Measurements from ENCODE around the gene UBA6.

The UBA6 gene

GRCh38 chr4:67700738-67701516, at the start of gene UBA6:
Gene UBA6, minus strand, starts transcription at chr4:67701155. Its CDS starts 36 bp downstream, at chr4:67701119.
- peak within 1 kb of the TSS; percentile 78 for H3K27ac ChIP-seq
- TF ChIP-seq CTCF (conservative IDR thresholded peaks at IDR 0.05), result peak; percentile 61
- TF ChIP-seq ZFX (IDR thresholded peaks at IDR 0.05), result peak; percentile 44

GRCh38 chr4:67750691-67751090, 49.7 kb upstream of the UBA6 start:
- no peak for TF ChIP-seq CTCF (conservative IDR thresholded peaks at IDR 0.05)
- no peak for TF ChIP-seq ZFX (IDR thresholded peaks at IDR 0.05)
- no peak overlapping the region for H3K27ac ChIP-seq

- TF ChIP-seq ZFX (IDR thresholded peaks at IDR 0.05), result no peak
- TF ChIP-seq CTCF (conservative IDR thresholded peaks at IDR 0.05), result no peak
- no peak overlapping the region for H3K27ac ChIP-seq
Observed at GRCh38 chr4:67749286-67749685, 48.3 kb upstream of the UBA6 start.

GRCh38 chr4:67746797-67747495, 46.0 kb upstream of the UBA6 start:
- no peak overlapping the region for H3K27ac ChIP-seq
- TF ChIP-seq ZFX (IDR thresholded peaks at IDR 0.05) (no peak), CTCF (conservative IDR thresholded peaks at IDR 0.05) (peak; percentile 74)

- H3K27ac ChIP-seq, result no peak overlapping the region
- TF ChIP-seq ZFX (IDR thresholded peaks at IDR 0.05) (no peak), CTCF (conservative IDR thresholded peaks at IDR 0.05) (no peak)
Observed at GRCh38 chr4:67744561-67745283, 43.8 kb upstream of the UBA6 start.

GRCh38 chr4:67743194-67743593, 42.2 kb upstream of the UBA6 start:
- H3K27ac ChIP-seq, result no peak overlapping the region
- TF ChIP-seq ZFX (IDR thresholded peaks at IDR 0.05) (no peak), CTCF (conservative IDR thresholded peaks at IDR 0.05) (no peak)

- H3K27ac ChIP-seq, result no peak overlapping the region
- TF ChIP-seq CTCF (conservative IDR thresholded peaks at IDR 0.05) (no peak), ZFX (IDR thresholded peaks at IDR 0.05) (no peak)
Observed at GRCh38 chr4:67736262-67736661, 35.3 kb upstream of the UBA6 start.

All from C4-2B (cell line).